ENCODE data around the gene ST7L. TPM values are rescaled to one million over a fixed set of nuclear protein-coding genes. Genes with fewer than 3 reads are reported as not detected.

Gene ST7L
- total and polyA plus RNA-seq, 9 of the 15 experiments (the other 6 are each of a cell fraction or from before 2014, with no cell fraction given), result 9.0 to 32.5 (median 26.6) TPM

DNA sequence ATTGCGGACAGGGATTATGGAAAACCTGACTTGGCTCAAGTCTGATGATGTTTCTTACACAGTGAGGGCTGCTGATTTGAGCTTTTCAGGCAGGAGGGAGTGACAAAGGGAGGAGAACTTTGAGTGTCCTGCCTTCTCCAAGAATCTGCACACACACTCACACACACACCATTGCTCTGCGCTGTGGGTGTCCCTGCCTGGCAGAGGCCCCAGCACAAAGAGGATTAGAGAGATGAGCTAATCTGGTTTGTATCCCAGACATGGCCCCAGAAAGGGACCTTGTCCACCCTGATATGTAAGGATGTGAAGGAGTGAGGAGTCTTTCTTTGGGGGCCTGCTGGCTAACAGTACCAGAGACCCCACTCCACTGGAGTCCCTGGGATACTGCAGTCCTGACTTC lies 116.1 kb downstream of the ST7L start:
- Histone ChIP-seq H3K27me3 (ENCODE audit: control insufficient read depth in 2 of 2, insufficient read depth in 2 of 2, low read length in 2 of 2) (peaks cover 38 to 77% of the 10 kb centered on the region in 2 experiments), H3K36me3 (ENCODE audit: control insufficient read depth, insufficient read depth, low read length) (no peaks in the 10 kb centered on the region), H3K4me1 (replicated peaks in 1 of 2; ENCODE audit: control insufficient read depth in 2 of 2, insufficient read depth in 2 of 2, low read length in 2 of 2) (peaks cover 0 to 17% of the 10 kb centered on the region in 2 experiments; a peak in 3 of 5 replicates), H3K4me3 (no peak overlapping the region), H2AFZ (ENCODE audit: low read depth, low read length) (no peak overlapping the region), H3K9me3 (replicated peaks; ENCODE audit: control insufficient read depth, insufficient read depth, low read depth, low read length) (no peaks in the 10 kb centered on the region), H3K79me2 (ENCODE audit: control insufficient read depth, insufficient read depth, low read length) (no peaks in the 10 kb centered on the region), H3K9ac (ENCODE audit: insufficient read depth in 1 of 2, low read depth in 2 of 2, low read length in 2 of 2) (no peak overlapping the region), H3K9me1 (ENCODE audit: control insufficient read depth, insufficient read depth, low read length) (no peaks in the 10 kb centered on the region), H4K20me1 (replicated peaks; ENCODE audit: control insufficient read depth, insufficient read depth, low read length) (0 out of 2 replicates have a peak, but pooled peaks cover 4% of the 10 kb centered on the region), H3K4me2 (ENCODE audit: insufficient read depth, low read length) (no peak overlapping the region), H3K27ac (ENCODE audit: extremely low read depth, low read depth, low read length) (no peak overlapping the region)
- ATAC-seq (no peak), FAIRE-seq (no peak), DNase-seq (ENCODE audit: extremely low read depth in 1 of 4, low spot score in 3 of 4) (peak in 1 of 4 experiments; percentile 5)
- 7% methylated on average over 2 of the region's 2 CpGs for WGBS (ENCODE audit: insufficient coverage, low coverage, missing lambda C conversion rate)
- in situ Hi-C loops (cut with MboI), result loop anchor here (5.0 kb wide), 1 partner anchor 204 kb away; the partner anchor contains the start of gene RHOC
- POLR2A ChIA-PET, result interaction anchor here (0.6 to 1.6 kb wide), 3 partner anchors 17 to 218 kb away, joined by 3 to 6 read pairs (median 4); no protein-coding TSS in a partner anchor
- intact Hi-C loops (cut with micrococcal nuclease), result loop anchor here (1.0 kb wide), 1 partner anchor 204 kb away; the partner anchor contains the start of gene RHOC
- CTCF ChIA-PET (ENCODE audit: low intra/inter-chr PET ratio), result interaction anchor here (1.0 kb wide), 1 partner anchor 113 kb away, joined by 3 read pairs; no protein-coding TSS in a partner anchor
- no TSS peak for BruUV-seq (replicated peaks)
- TF ChIP-seq, protein P1, sequence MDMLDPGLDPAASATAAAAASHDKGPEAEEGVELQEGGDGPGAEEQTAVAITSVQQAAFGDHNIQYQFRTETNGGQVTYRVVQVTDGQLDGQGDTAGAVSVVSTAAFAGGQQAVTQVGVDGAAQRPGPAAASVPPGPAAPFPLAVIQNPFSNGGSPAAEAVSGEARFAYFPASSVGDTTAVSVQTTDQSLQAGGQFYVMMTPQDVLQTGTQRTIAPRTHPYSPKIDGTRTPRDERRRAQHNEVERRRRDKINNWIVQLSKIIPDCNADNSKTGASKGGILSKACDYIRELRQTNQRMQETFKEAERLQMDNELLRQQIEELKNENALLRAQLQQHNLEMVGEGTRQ (CRISPR knock-in tag; IDR thresholded peaks at IDR 0.05), result no peak
- TF ChIP-seq KAT8 (IDR thresholded peaks at IDR 0.05; ENCODE audit: low read depth) (no peak), FUS (optimal IDR thresholded peaks at IDR 0.05; ENCODE audit: low read depth, low read length) (no peak), NONO (IDR thresholded peaks at IDR 0.05; ENCODE audit: low read depth in 2 of 2, low read length in 1 of 2) (no peak), HDAC3 (IDR thresholded peaks at IDR 0.05; ENCODE audit: borderline replicate concordance, partially characterized antibody) (no peak), NFXL1 (CRISPR knock-in tag; IDR thresholded peaks at IDR 0.05) (no peak), MEF2D (tag; conservative IDR thresholded peaks at IDR 0.05; ENCODE audit: low read depth) (no peak), MECOM (CRISPR knock-in tag; IDR thresholded peaks at IDR 0.05) (no peak), SNRNP70 (optimal IDR thresholded peaks at IDR 0.05; ENCODE audit: low read depth, low read length) (no peak)
- TF ChIP-seq, protein P2, sequence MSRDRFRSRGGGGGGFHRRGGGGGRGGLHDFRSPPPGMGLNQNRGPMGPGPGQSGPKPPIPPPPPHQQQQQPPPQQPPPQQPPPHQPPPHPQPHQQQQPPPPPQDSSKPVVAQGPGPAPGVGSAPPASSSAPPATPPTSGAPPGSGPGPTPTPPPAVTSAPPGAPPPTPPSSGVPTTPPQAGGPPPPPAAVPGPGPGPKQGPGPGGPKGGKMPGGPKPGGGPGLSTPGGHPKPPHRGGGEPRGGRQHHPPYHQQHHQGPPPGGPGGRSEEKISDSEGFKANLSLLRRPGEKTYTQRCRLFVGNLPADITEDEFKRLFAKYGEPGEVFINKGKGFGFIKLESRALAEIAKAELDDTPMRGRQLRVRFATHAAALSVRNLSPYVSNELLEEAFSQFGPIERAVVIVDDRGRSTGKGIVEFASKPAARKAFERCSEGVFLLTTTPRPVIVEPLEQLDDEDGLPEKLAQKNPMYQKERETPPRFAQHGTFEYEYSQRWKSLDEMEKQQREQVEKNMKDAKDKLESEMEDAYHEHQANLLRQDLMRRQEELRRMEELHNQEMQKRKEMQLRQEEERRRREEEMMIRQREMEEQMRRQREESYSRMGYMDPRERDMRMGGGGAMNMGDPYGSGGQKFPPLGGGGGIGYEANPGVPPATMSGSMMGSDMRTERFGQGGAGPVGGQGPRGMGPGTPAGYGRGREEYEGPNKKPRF (IDR thresholded peaks at IDR 0.05; ENCODE audit: low read depth, low read length), result no peak
- TF ChIP-seq, protein P3, sequence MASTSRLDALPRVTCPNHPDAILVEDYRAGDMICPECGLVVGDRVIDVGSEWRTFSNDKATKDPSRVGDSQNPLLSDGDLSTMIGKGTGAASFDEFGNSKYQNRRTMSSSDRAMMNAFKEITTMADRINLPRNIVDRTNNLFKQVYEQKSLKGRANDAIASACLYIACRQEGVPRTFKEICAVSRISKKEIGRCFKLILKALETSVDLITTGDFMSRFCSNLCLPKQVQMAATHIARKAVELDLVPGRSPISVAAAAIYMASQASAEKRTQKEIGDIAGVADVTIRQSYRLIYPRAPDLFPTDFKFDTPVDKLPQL (IDR thresholded peaks at IDR 0.05; ENCODE audit: extremely low read depth, insufficient read length), result no peak
- TF ChIP-seq, protein P4, sequence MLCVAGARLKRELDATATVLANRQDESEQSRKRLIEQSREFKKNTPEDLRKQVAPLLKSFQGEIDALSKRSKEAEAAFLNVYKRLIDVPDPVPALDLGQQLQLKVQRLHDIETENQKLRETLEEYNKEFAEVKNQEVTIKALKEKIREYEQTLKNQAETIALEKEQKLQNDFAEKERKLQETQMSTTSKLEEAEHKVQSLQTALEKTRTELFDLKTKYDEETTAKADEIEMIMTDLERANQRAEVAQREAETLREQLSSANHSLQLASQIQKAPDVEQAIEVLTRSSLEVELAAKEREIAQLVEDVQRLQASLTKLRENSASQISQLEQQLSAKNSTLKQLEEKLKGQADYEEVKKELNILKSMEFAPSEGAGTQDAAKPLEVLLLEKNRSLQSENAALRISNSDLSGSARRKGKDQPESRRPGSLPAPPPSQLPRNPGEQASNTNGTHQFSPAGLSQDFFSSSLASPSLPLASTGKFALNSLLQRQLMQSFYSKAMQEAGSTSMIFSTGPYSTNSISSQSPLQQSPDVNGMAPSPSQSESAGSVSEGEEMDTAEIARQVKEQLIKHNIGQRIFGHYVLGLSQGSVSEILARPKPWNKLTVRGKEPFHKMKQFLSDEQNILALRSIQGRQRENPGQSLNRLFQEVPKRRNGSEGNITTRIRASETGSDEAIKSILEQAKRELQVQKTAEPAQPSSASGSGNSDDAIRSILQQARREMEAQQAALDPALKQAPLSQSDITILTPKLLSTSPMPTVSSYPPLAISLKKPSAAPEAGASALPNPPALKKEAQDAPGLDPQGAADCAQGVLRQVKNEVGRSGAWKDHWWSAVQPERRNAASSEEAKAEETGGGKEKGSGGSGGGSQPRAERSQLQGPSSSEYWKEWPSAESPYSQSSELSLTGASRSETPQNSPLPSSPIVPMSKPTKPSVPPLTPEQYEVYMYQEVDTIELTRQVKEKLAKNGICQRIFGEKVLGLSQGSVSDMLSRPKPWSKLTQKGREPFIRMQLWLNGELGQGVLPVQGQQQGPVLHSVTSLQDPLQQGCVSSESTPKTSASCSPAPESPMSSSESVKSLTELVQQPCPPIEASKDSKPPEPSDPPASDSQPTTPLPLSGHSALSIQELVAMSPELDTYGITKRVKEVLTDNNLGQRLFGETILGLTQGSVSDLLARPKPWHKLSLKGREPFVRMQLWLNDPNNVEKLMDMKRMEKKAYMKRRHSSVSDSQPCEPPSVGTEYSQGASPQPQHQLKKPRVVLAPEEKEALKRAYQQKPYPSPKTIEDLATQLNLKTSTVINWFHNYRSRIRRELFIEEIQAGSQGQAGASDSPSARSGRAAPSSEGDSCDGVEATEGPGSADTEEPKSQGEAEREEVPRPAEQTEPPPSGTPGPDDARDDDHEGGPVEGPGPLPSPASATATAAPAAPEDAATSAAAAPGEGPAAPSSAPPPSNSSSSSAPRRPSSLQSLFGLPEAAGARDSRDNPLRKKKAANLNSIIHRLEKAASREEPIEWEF (CRISPR knock-in tag; IDR thresholded peaks at IDR 0.05), result no peak

Measured in K562 (cell line).